Panc1 (cell line): ENCODE results near the gene TRPV5. TPM values are rescaled to one million over a fixed set of nuclear protein-coding genes. Genes with fewer than 3 reads are reported as not detected.

Source experiments
- ATAC-seq: fragments of 200-7000 bp; cut with Tn5 transposase; 2 replicates; pipeline ENCODE4 v1.9.1; 2020; ENCODE audit warnings: mild to moderate bottlenecking, moderate library complexity
- BruUV-seq: library from RNA; stranded (reverse); fragments of 400-500 nt; replicated peaks from 2 replicates; lab custom pipeline; 2021; lab: Mats Ljungman, UMichigan
- CTCF ChIA-PET: fragments of 300-600 bp; sonication (Branson Sonifier 250); formaldehyde crosslinking; loops from one replicate; lab custom pipeline; 2022; ENCODE audit warnings: antibody characterized with exemption; lab: Charles Lee
- POLR2A ChIA-PET: fragments of 300-600 bp; sonication (Branson Sonifier 250); formaldehyde crosslinking; loops from one replicate; lab custom pipeline; 2022; ENCODE audit warnings: antibody characterized with exemption; lab: Charles Lee
- DNase-seq: peaks from one replicate; pipeline ENCODE4 v3.0.0-alpha.2; 2010; ENCODE audit warnings: low read depth, low spot score
- H3K27ac ChIP-seq: 2 replicates; pipeline ENCODE4 v1.5.1; 2011; ENCODE audit warnings: mild to moderate bottlenecking, low read length, inconsistent platforms
- H3K27me3 ChIP-seq: fragments of 200-500 bp; sonication (Bioruptor generic); 2 replicates; pipeline ENCODE4 v1.6.0; 2014; ENCODE audit warnings: low read length, inconsistent platforms; ENCODE audit not compliant: control insufficient read depth, insufficient read depth
- H3K36me3 ChIP-seq: fragments of 200-500 bp; sonication (Bioruptor generic); 2 replicates; pipeline ENCODE4 v1.5.1; 2014; ENCODE audit warnings: inconsistent platforms, mild to moderate bottlenecking, low read length, moderate library complexity; ENCODE audit not compliant: control insufficient read depth, insufficient read depth
- H3K4me1 ChIP-seq: 2 replicates; pipeline ENCODE4 v1.5.1; 2011; ENCODE audit warnings: inconsistent platforms, mild to moderate bottlenecking, low read length, moderate library complexity; ENCODE audit not compliant: control insufficient read depth, insufficient read depth
- H3K4me3 ChIP-seq, 2 experiments: 2 replicates each; pipeline ENCODE4 v1.5.1; 2011 to 2012; ENCODE audit warnings: low read depth in 2 of 2, low read length in 2 of 2, mild to moderate bottlenecking in 2 of 2, inconsistent platforms in 1 of 2, moderate library complexity in 1 of 2
- H3K9me3 ChIP-seq: fragments of 200-500 bp; sonication (Bioruptor generic); 2 replicates; pipeline ENCODE4 v1.5.1; 2014; ENCODE audit warnings: low read depth, mild to moderate bottlenecking, inconsistent platforms, low read length, moderate library complexity; ENCODE audit not compliant: control insufficient read depth, insufficient read depth
- CTCF ChIP-seq: fragments of 450-650 bp; IDR thresholded peaks from 2 replicates; pipeline ENCODE4 v1.5.1; 2017; ENCODE audit warnings: mild to moderate bottlenecking
- POLR2AphosphoS5 ChIP-seq: IDR thresholded peaks from 2 replicates; pipeline ENCODE4 v1.6.1; 2012; ENCODE audit warnings: mild to moderate bottlenecking, low read depth, low read length, moderate library complexity
- REST ChIP-seq, 2 experiments: IDR thresholded peaks; 2 replicates each; pipeline ENCODE4 v1.6.1; 2011 to 2012; ENCODE audit warnings: low read depth in 2 of 2, control low read depth in 1 of 2, low read length in 1 of 2, mild to moderate bottlenecking in 1 of 2, moderate library complexity in 1 of 2; ENCODE audit not compliant: insufficient read depth in 1 of 2
- SIN3A ChIP-seq: IDR thresholded peaks from 2 replicates; pipeline ENCODE4 v1.6.1; 2012; ENCODE audit warnings: low read depth, mild to moderate bottlenecking, low read length, moderate library complexity, borderline replicate concordance; ENCODE audit not compliant: insufficient read depth
- TCF7L2 ChIP-seq: IDR thresholded peaks from 2 replicates; pipeline ENCODE4 v1.6.1; 2011; ENCODE audit warnings: mild to moderate bottlenecking, low read depth, low read length, inconsistent platforms
- in situ Hi-C: cut with HindIII; loops from 2 replicates; pipeline ENCODE4 v1.10.0; 2016; ENCODE audit warnings: low sequenced_read_pairs, low pct_unique_long_range_greater_than_20kb
- intact Hi-C: fragments of 100-400 bp; cut with micrococcal nuclease; formaldehyde crosslinking; loops from one replicate; pipeline ENCODE4 v1.10.0; 2022; ENCODE audit not compliant: unreplicated experiment
- total RNA-seq: library from RNA; stranded (reverse); gene quantifications from one replicate; pipeline ENCODE4 v1.2.1, GENCODE V29; 2021; ENCODE audit not compliant: unreplicated experiment

The TRPV5 gene
- total RNA-seq, 1 experiment from 2014 or later: not detected

- no peak for DNase-seq
These were observed 60.2 kb downstream of the TRPV5 start for GRCh38 chr7:142873281-142873784.

GRCh38 chr7:142872106-142872675, 61.4 kb downstream of the TRPV5 start:
- CTCF ChIA-PET: interaction anchor here (0.5 kb wide), 1 partner anchor 61 kb away, joined by 3 read pairs; no protein-coding TSS in a partner anchor
- POLR2A ChIA-PET: no interaction called here
- in situ Hi-C loops (no loop called here), intact Hi-C loops (no loop called here)
- no peak for ATAC-seq
- TF ChIP-seq REST (IDR thresholded peaks at IDR 0.05; ENCODE audit: insufficient read depth in 1 of 2, low read depth in 2 of 2, low read length in 1 of 2) (no peak), CTCF (no peak), TCF7L2 (no peak), SIN3A (no peak), POLR2AphosphoS5 (no peak)
- no peaks in the 10 kb centered on the region for H3K27me3 ChIP-seq
- H3K9me3 ChIP-seq: no peaks in the 10 kb centered on the region
- no peaks in the 10 kb centered on the region for H3K4me1 ChIP-seq
- no TSS peak for BruUV-seq
- no peak overlapping the region for H3K4me3 ChIP-seq
- H3K36me3 ChIP-seq: no peaks in the 10 kb centered on the region
- H3K27ac ChIP-seq: no peak overlapping the region
- no peak for DNase-seq

More at GRCh38 chr7:142873281-142873784, 60.2 kb downstream of the TRPV5 start:
- no TSS peak for BruUV-seq
- CTCF ChIA-PET: interaction anchor here (0.5 to 0.6 kb wide), 2 partner anchors 126 to 128 kb away, joined by 3 read pairs; no protein-coding TSS in a partner anchor
- no peaks in the 10 kb centered on the region for H3K4me1 ChIP-seq
- no peak; the same call in 1 of the 2 replicates for ATAC-seq
- POLR2A ChIA-PET: no interaction called here
- intact Hi-C loops: no loop called here
- in situ Hi-C loops: no loop called here
- H3K4me3 ChIP-seq: no peak overlapping the region
- no peaks in the 10 kb centered on the region for H3K36me3 ChIP-seq
- peak; percentile 63 for TF ChIP-seq CTCF
- TF ChIP-seq TCF7L2: no peak
- no peak overlapping the region for H3K27ac ChIP-seq
- H3K27me3 ChIP-seq: no peaks in the 10 kb centered on the region
- no peaks in the 10 kb centered on the region for H3K9me3 ChIP-seq
